Stimulated activated CD8-positive, alpha-beta memory T cell treated with anti-CD3 and anti-CD28 coated beads, Interleukin-15, amount 100 ng/mL, for 4 hours (primary cell): ENCODE measurements around the gene DST.

ENCODE experiments used
- DNase-seq, 2 donors: peaks; one replicate each; pipeline ENCODE4 v3.0.0-alpha.2; 2020; ENCODE audit warnings: low read depth in 2 of 2

The DST gene

GRCh38 chr6:56536536-56536935, 106.2 kb downstream of the DST start:
- DNase-seq, result no peak

- DNase-seq, result no peak
Observed at GRCh38 chr6:56535626-56536025, 107.1 kb downstream of the DST start.

- no peak for DNase-seq
Observed at GRCh38 chr6:56534680-56535419, 107.8 kb downstream of the DST start.

- DNase-seq, result no peak
Observed at GRCh38 chr6:56532766-56533551, 109.7 kb downstream of the DST start.

GRCh38 chr6:56531839-56532595, 110.7 kb downstream of the DST start:
- DNase-seq, result no peak

GRCh38 chr6:56529594-56530191, 113.0 kb downstream of the DST start:
- no peak for DNase-seq

GRCh38 chr6:56528412-56528841, 114.3 kb downstream of the DST start:
- no peak for DNase-seq

GRCh38 chr6:56527934-56528333, 114.8 kb downstream of the DST start:
- no peak for DNase-seq

- no peak for DNase-seq
Observed at GRCh38 chr6:56526860-56527544, 115.7 kb downstream of the DST start.

- no peak for DNase-seq
Observed at GRCh38 chr6:56525974-56526789, 116.5 kb downstream of the DST start.

- DNase-seq, result no peak
Observed at GRCh38 chr6:56524891-56525703, 117.6 kb downstream of the DST start.

- DNase-seq, result no peak
Observed at GRCh38 chr6:56522495-56523270, 120.0 kb downstream of the DST start.

GRCh38 chr6:56521976-56522375, 120.7 kb downstream of the DST start:
- DNase-seq, result no peak

- DNase-seq, result no peak
Observed at GRCh38 chr6:56521454-56521853, 121.2 kb downstream of the DST start.

GRCh38 chr6:56520218-56520617, 122.5 kb downstream of the DST start:
- no peak for DNase-seq

- no peak for DNase-seq
Observed at GRCh38 chr6:56518995-56519767, 123.5 kb downstream of the DST start.

- DNase-seq, result no peak
Observed at GRCh38 chr6:56517155-56517745, 125.4 kb downstream of the DST start.

GRCh38 chr6:56516003-56516402, 126.7 kb downstream of the DST start:
- no peak for DNase-seq
